ENCODE data around the gene PHAF1.

Gene PHAF1

DNA sequence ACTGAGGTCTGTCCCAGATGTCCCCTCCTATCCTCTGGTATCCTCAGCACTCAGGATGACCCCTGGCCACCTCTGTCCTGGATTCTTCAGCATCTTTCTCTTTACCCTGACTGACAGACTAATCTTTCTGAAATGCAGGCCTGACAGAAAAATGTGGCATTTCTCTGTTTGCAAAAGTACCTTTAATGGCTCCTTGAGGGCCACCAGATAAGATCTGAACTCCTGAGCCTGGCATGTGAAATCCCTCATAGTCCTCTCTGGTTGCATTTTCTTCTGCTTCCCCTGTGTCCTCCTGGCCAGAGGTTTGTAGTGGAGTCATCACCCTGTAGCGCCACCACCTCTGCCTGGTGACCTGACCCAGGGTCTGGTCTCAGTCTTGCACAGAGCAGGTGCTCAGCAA lies 87.1 kb downstream of the PHAF1 start:
- DNase-seq: no peak

DNA sequence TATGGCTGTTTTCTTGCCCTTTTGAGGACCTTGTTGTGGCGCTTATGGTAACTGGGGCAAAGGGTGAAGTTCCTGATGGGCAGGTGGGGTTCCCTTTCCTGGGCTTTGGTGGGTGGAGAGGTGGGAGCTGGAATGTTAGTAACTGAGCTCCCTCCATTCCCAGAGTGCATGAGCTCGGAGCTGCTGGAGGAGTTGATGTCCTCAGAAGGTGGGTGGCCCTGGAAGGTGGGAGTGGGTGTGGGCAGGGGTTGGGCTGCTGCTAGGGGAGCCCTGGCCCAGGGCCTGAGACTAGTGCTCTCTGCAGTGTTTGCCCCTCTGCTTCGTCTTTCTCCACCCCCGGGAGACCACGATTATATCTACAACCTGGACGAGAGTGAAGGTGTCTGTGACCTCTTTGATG lies 88.0 kb downstream of the PHAF1 start:
- no peak for DNase-seq

Data from C1 segment of cervical spinal cord (tissue), 14 donors.